Liver (tissue), 9 donors: ENCODE measurements around the gene TNIP3. TPM values are rescaled to one million over a fixed set of nuclear protein-coding genes. Genes with fewer than 3 reads are reported as not detected.

Experiments
- DNase-seq: peaks from one replicate; pipeline ENCODE4 v3.0.0-alpha.2; 2017; ENCODE audit warnings: low spot score
- H3K27ac ChIP-seq, 2 donors: one replicate each; pipeline ENCODE4 v1.7.0; 2013; ENCODE audit warnings: inconsistent platforms in 2 of 2, low read length in 2 of 2, control low read depth in 1 of 2, low read depth in 1 of 2, mild to moderate bottlenecking in 1 of 2
- H3K27me3 ChIP-seq, 4 donors: one replicate each; pipeline versions ENCODE4 v1.6.1 to v1.7.0; 2013; ENCODE audit warnings: low read length in 3 of 4, inconsistent platforms in 1 of 4, mild to moderate bottlenecking in 1 of 4, moderate library complexity in 1 of 4; ENCODE audit not compliant: control insufficient read depth in 4 of 4, insufficient read depth in 4 of 4
- H3K36me3 ChIP-seq, 4 donors: one replicate each; pipeline versions ENCODE4 v1.6.1 to v1.7.0; 2013; ENCODE audit warnings: low read length in 3 of 4, mild to moderate bottlenecking in 3 of 4, low read depth in 1 of 4, moderate library complexity in 1 of 4; ENCODE audit not compliant: control insufficient read depth in 4 of 4, insufficient read depth in 3 of 4
- H3K4me1 ChIP-seq, 4 donors: one replicate each; pipeline versions ENCODE4 v1.6.1 to v1.7.0; 2013; ENCODE audit warnings: low read length in 3 of 4, mild to moderate bottlenecking in 3 of 4, moderate library complexity in 1 of 4; ENCODE audit not compliant: control insufficient read depth in 4 of 4, insufficient read depth in 4 of 4
- H3K4me3 ChIP-seq, 3 donors: one replicate each; pipeline versions ENCODE4 v1.6.1 to v1.7.0; 2013; ENCODE audit warnings: low read length in 3 of 3, control low read depth in 1 of 3, low read depth in 1 of 3, mild to moderate bottlenecking in 1 of 3
- H3K9ac ChIP-seq, 2 donors: one replicate each; pipeline ENCODE4 v1.7.0; 2013; ENCODE audit warnings: low read length in 2 of 2, mild to moderate bottlenecking in 2 of 2, moderate library complexity in 2 of 2, control low read depth in 1 of 2, low read depth in 1 of 2
- H3K9me3 ChIP-seq, 4 donors: one replicate each; pipeline versions ENCODE4 v1.6.1 to v1.7.0; 2013; ENCODE audit warnings: low read length in 3 of 4; ENCODE audit not compliant: control insufficient read depth in 4 of 4
- ATF3 ChIP-seq: IDR thresholded peaks from 2 replicates; pipeline ENCODE4 v1.6.1; 2016; ENCODE audit warnings: antibody characterized with exemption
- CTCF ChIP-seq: fragments of 150-350 bp; IDR thresholded peaks from 2 replicates; pipeline ENCODE4 v1.5.1; 2017; ENCODE audit warnings: improper control_type of control experiment, low read depth, low read length; ENCODE audit not compliant: missing input control
- EGR1 ChIP-seq, 2 donors: IDR thresholded peaks; 2 replicates each; pipeline ENCODE4 v1.6.1; 2016 to 2018; ENCODE audit warnings: antibody characterized with exemption in 2 of 2, low read depth in 2 of 2
- FOXA1 ChIP-seq: IDR thresholded peaks from 2 replicates; pipeline ENCODE4 v1.6.1; 2016; ENCODE audit warnings: antibody characterized with exemption
- FOXA2 ChIP-seq: IDR thresholded peaks from 2 replicates; pipeline ENCODE4 v1.6.1; 2016; ENCODE audit warnings: antibody characterized with exemption
- GABPA ChIP-seq, 2 donors: IDR thresholded peaks in 1 of 2; conservative IDR thresholded peaks in 1 of 2; 2 replicates each; pipeline ENCODE4 v1.6.1; 2016; ENCODE audit warnings: antibody characterized with exemption in 2 of 2, mild to moderate bottlenecking in 1 of 2, moderate library complexity in 1 of 2
- HNF4A ChIP-seq, 2 donors: conservative IDR thresholded peaks; 2 replicates each; pipeline ENCODE4 v1.6.1; 2016; ENCODE audit warnings: antibody characterized with exemption in 2 of 2, mild to moderate bottlenecking in 2 of 2
- HNF4G ChIP-seq: IDR thresholded peaks from 2 replicates; pipeline ENCODE4 v1.6.1; 2016; ENCODE audit warnings: antibody characterized with exemption
- JUND ChIP-seq, 2 donors: IDR thresholded peaks; 2 replicates each; pipeline ENCODE4 v1.6.1; 2016; ENCODE audit warnings: antibody characterized with exemption in 2 of 2
- MAX ChIP-seq: IDR thresholded peaks from 2 replicates; pipeline ENCODE4 v1.6.1; 2016; ENCODE audit warnings: antibody characterized with exemption
- NR2F2 ChIP-seq: IDR thresholded peaks from 2 replicates; pipeline ENCODE4 v1.6.1; 2016; ENCODE audit warnings: antibody characterized with exemption
- RAD21 ChIP-seq, 2 donors: IDR thresholded peaks; 2 replicates each; pipeline ENCODE4 v1.6.1; 2016; ENCODE audit warnings: antibody characterized with exemption in 2 of 2, mild to moderate bottlenecking in 2 of 2
- REST ChIP-seq: IDR thresholded peaks from 2 replicates; pipeline ENCODE4 v1.6.1; 2016; ENCODE audit warnings: antibody characterized with exemption, mild to moderate bottlenecking
- RXRA ChIP-seq, 2 donors: IDR thresholded peaks; 2 replicates each; pipeline ENCODE4 v1.6.1; 2017 to 2018; ENCODE audit warnings: antibody characterized with exemption in 2 of 2, mild to moderate bottlenecking in 1 of 2
- SP1 ChIP-seq: IDR thresholded peaks from 2 replicates; pipeline ENCODE4 v1.6.1; 2018; ENCODE audit warnings: antibody characterized with exemption, mild to moderate bottlenecking
- TAF1 ChIP-seq: conservative IDR thresholded peaks from 2 replicates; pipeline ENCODE4 v1.6.1; 2016; ENCODE audit warnings: antibody characterized with exemption, mild to moderate bottlenecking
- YY1 ChIP-seq: IDR thresholded peaks from 2 replicates; pipeline ENCODE4 v1.6.1; 2016; ENCODE audit warnings: antibody characterized with exemption, mild to moderate bottlenecking
- ZBTB33 ChIP-seq: IDR thresholded peaks from 2 replicates; pipeline ENCODE4 v1.6.1; 2016; ENCODE audit warnings: antibody characterized with exemption
- WGBS: extraction: QIAGEN DNeasy Blood & Tissue Kit; methylation state at CpG from one replicate; pipeline ENCODE4 v1.1.7; 2013; 5-methylcytosine and 5-hydroxymethylcytosine counted together
- polyA plus RNA-seq, 2 donors: library from polyadenylated mRNA; stranded (reverse) in 1 of 2; unstranded in 1 of 2; fragments of 200-250 nt in 1 of 2; fragments of >200 nt in 1 of 2; fragmentation: Nextera tagmentation in 1 of 2; extraction: Ambion mirVana in 1 of 2; gene quantifications; one replicate each; pipeline versions ENCODE4 v1.2.1 to v1.2.3, GENCODE V29; 2013 to 2015
- total RNA-seq, 2 donors: library from RNA; depleted of rRNA; stranded (reverse); fragments of >200 nt; gene quantifications; one replicate each; pipeline ENCODE4 v1.2.3, GENCODE V29; 2014
- donor health status: healthy.
- donor health status: healthy.
- donor health status: healthy.
- donor health status: healthy.
- donor health status: healthy.

Gene TNIP3
- total and polyA plus RNA-seq, 4 donors = 0.02 to 0.25 TPM; not detected in 2

- Histone ChIP-seq H3K4me3 (no peak overlapping the region), H3K4me1 (no peaks in the 10 kb centered on the region), H3K27ac (no peak overlapping the region), H3K36me3 (no peaks in the 10 kb centered on the region), H3K9ac (no peak overlapping the region), H3K27me3 (peaks cover 0 to 9% (median 0%) of the 10 kb centered on the region in 4 donors), H3K9me3 (no peaks in the 10 kb centered on the region)
- no peak for DNase-seq
- TF ChIP-seq HNF4G = no peak
- no peak for TF ChIP-seq HNF4A (conservative IDR thresholded peaks at IDR 0.05)
- no peak for TF ChIP-seq NR2F2
- TF ChIP-seq RAD21 (IDR thresholded peaks at IDR 0.05) = no peak
- TF ChIP-seq ZBTB33 = no peak
- TF ChIP-seq CTCF = no peak
- TF ChIP-seq FOXA1 = no peak
- TF ChIP-seq GABPA (IDR thresholded peaks at IDR 0.05 in 1 of 2, conservative IDR thresholded peaks at IDR 0.05 in 1 of 2) = no peak
- TF ChIP-seq MAX = no peak
- TF ChIP-seq RXRA (IDR thresholded peaks at IDR 0.05) = no peak
- TF ChIP-seq TAF1 = no peak
- TF ChIP-seq YY1 = no peak
- no peak for TF ChIP-seq EGR1 (IDR thresholded peaks at IDR 0.05; ENCODE audit: low read depth in 2 of 2)
- TF ChIP-seq FOXA2 = no peak
- TF ChIP-seq JUND (IDR thresholded peaks at IDR 0.05) = no peak
- no peak for TF ChIP-seq REST
- TF ChIP-seq SP1 = no peak
- TF ChIP-seq ATF3 = no peak
- WGBS = 76% methylated on average over 2 of the region's 2 CpGs
These were observed 45.8 kb downstream of the TNIP3 start for GRCh38 chr4:121118344-121118743.
